Measurements from ENCODE around the gene NELFB.

The NELFB gene

DNA sequence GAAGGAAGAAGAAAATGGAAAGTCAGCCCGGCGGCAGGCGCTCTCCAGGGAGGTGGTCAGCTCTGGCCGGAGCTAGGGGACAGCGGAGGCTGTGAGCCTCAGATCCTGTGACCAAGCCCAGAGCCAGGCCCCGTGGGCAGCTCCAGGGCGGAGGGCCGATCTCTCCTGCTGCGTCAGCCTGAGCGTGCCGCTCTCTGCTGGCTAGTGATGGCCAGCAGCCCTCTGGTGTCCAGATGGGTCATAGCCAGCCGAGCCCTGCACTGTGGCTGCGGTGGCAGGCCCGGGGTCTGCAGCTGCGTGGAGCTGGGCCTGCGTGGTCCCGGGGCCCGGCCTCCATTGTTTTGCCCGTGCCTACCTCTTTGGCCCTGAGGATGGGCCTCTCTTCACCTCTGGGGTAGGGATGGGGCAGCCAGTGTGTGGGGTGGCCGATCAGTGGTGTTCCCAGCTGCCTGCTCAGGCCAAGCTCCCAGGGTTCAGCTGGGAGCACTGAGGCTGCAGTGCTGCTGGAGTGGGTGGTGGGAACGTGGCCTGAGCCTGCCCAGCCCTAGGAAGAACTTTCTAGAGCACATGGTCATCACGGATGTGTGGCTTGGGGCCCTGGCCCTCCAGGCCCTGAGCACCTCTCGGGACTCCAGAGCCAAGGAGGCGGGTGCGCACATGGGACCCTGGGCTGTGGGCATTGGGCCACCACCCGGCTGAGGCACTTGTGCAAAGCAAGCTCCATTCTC, 64.0 kb downstream of the NELFB start:
- DNase-seq = no peak

DNA sequence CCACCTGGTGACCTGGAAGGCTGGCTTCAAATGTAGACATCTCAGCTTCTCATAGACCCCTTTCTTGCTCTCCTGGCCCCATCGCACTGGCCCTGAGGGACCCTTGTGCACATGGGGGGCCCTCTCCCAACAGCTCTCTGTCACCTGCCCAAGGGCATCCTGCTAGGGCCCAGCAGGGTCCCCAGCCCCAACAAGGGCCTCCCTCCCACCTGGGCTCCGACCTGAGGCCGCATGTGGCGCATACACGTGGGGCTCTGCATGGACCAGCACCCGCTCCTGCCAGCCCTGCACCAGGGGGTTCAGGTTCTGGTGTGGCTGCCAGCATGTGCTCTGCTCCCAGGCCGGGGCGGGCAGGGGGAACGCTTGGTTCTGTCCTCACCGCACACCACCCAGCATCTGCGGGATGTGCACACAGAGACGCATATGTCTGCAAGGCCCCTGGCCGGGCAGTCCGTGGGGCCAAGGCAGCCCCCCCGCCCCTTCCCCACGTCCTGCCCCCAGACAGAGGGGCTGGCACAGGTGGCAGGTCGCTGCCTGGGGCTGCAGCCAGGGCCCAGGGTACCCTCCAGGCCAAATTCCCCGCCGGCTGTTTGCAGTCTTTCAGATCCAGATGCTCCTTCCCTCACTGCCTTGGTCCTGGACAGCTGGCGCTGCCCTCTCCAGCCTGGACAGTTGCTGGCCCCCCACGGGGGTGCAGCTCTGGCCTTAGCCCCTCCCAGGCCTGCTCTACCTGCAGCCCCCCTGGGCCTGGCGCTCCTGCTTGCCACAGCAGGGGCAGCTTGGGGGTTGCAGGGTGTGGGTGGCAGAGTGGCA, 64.8 kb downstream of the NELFB start:
- DNase-seq = no peak

DNA sequence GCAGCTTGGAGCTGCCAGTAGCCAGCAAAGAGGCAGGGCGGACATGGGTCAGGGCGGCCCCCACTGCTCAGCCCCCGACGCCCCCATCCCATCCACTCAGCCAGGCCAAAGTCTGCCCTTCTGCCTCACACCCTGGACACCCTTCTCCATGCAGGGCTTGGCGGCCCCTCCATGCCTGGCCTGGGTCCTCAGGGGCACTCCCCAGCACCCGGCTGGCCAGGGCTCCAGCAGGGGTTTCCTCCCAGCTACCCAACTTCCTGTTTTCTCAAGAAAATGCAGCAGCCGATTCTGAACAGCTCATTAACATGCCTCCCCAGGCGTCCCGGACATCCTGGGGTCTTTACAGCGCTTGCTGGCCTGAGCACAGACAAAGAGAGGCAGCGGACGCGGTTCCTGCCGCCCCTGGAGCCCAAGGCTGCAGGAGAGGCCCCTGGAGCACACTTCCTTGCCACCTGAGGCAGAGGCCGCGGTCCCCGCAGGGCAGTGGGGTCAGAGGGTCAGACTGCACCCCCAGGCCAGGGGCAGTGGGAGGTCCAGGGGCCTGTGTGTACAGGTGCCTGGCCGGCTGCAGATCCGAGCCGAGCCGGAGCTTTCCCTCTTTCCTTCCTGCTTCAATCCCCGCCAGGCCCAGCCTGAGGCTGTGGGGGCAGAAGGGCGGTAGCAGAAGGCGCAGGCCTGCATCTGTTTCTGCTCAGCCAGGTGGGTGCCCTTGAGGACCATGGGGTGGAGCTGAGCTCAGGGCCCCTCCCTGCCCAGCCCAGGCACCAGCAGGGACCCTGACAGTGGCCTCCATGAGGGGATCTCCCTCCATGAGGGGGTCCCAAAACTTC, 65.6 kb downstream of the NELFB start:
- DNase-seq = peak; percentile 48

DNA sequence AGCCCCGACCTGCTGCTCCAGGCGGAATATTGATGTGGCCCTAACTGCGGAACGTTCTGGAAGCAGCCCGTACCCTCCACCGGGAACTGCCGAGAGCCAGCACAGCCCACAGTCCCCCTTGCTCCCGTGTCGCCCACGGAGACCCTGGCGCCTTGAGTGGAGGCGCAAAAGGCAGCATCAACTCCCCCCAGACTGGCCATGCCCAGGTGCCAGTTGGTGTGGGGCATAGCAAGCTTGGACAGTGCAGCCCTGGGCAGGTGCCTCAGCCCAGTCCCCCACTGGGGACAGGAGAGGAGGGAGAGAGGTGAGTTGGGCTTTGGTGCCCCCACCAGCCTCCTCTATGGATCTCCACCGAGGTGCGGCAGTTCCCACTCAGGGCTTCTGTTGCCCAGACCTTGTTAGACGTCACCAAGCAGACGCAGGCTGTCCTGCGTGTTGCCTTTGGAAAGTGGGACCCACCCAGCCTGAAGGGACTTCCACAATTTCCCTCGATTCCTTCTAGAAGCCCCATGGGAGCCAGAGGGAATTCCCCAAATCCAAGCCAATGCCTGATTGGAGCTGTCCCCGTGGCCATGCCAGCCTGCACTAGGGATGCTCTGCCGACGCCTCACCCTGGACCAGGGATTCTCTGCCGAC, 66.7 kb downstream of the NELFB start:
- no peak for DNase-seq
